ENCODE data around the gene EXOC3L4. TPM values are rescaled to one million over a fixed set of nuclear protein-coding genes. Genes with fewer than 3 reads are reported as not detected.

EXOC3L4 gene
- total and polyA plus RNA-seq, 10 donors = 2.0 to 39.2 (median 12.6) TPM

- intact Hi-C loops (cut with DNase I; ENCODE audit: low total_unique reads) = no loop called here
- DNase-seq = no peak
- H3K27ac ChIP-seq = no peak overlapping the region
Observed at GRCh38 chr14:103130017-103130764, 35.7 kb downstream of the EXOC3L4 start.

GRCh38 chr14:103130965-103131364, 36.4 kb downstream of the EXOC3L4 start:
- H3K4me3 ChIP-seq = no peak overlapping the region
- no peaks in the 10 kb centered on the region for H3K9me3 ChIP-seq
- H3K27ac ChIP-seq = no peak overlapping the region
- H3K36me3 ChIP-seq = peaks cover 0 to 97% (median 44%) of the 10 kb centered on the region in 6 donors
- intact Hi-C loops (cut with DNase I; ENCODE audit: low total_unique reads) = no loop called here
- WGBS, 5 donors = 77 to 89% (median 82%) methylated on average over 8 of the region's 8 CpGs
- no peak for DNase-seq
- H3K27me3 ChIP-seq (replicated peaks in 1 of 7) = no peaks in the 10 kb centered on the region
- TF ChIP-seq POLR2AphosphoS5 (IDR thresholded peaks at IDR 0.05) (peak in 1 of 3 donors; percentile 4), POLR2A (IDR thresholded peaks at IDR 0.05) (no peak)
- peaks cover 10 to 77% (median 41%) of the 10 kb centered on the region in 6 donors for H3K4me1 ChIP-seq

More at GRCh38 chr14:103130017-103130764, 35.7 kb downstream of the EXOC3L4 start:
- WGBS, 5 donors = 82 to 92% (median 88%) methylated on average over 17 to 26 of the region's 26 CpGs
- no peaks in the 10 kb centered on the region for H3K27me3 ChIP-seq (replicated peaks in 1 of 7)
- peaks cover 12 to 83% (median 48%) of the 10 kb centered on the region in 6 donors for H3K4me1 ChIP-seq
- H3K4me3 ChIP-seq = no peak overlapping the region
- no peaks in the 10 kb centered on the region for H3K9me3 ChIP-seq
- TF ChIP-seq POLR2A (IDR thresholded peaks at IDR 0.05) (no peak), POLR2AphosphoS5 (IDR thresholded peaks at IDR 0.05) (peak in 1 of 3 donors; percentile 48)
- TF ChIP-seq, protein P1, sequence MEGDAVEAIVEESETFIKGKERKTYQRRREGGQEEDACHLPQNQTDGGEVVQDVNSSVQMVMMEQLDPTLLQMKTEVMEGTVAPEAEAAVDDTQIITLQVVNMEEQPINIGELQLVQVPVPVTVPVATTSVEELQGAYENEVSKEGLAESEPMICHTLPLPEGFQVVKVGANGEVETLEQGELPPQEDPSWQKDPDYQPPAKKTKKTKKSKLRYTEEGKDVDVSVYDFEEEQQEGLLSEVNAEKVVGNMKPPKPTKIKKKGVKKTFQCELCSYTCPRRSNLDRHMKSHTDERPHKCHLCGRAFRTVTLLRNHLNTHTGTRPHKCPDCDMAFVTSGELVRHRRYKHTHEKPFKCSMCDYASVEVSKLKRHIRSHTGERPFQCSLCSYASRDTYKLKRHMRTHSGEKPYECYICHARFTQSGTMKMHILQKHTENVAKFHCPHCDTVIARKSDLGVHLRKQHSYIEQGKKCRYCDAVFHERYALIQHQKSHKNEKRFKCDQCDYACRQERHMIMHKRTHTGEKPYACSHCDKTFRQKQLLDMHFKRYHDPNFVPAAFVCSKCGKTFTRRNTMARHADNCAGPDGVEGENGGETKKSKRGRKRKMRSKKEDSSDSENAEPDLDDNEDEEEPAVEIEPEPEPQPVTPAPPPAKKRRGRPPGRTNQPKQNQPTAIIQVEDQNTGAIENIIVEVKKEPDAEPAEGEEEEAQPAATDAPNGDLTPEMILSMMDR (IDR thresholded peaks at IDR 0.05 in 8 of 11, conservative IDR thresholded peaks at IDR 0.05 in 3 of 11) = no peak
- peaks cover 0 to 95% (median 36%) of the 10 kb centered on the region in 6 donors for H3K36me3 ChIP-seq

GRCh38 chr14:103131580-103131979, 37.1 kb downstream of the EXOC3L4 start:
- Histone ChIP-seq H3K36me3 (peaks cover 0 to 97% (median 47%) of the 10 kb centered on the region in 6 donors), H3K4me1 (peaks cover 9 to 73% (median 38%) of the 10 kb centered on the region in 6 donors), H3K27me3 (replicated peaks in 1 of 7) (no peaks in the 10 kb centered on the region), H3K9me3 (no peaks in the 10 kb centered on the region), H3K4me3 (no peak overlapping the region), H3K27ac (peak overlapping the region in 2 of 8 donors; percentile 34 to 44)
- intact Hi-C loops (cut with DNase I; ENCODE audit: low total_unique reads) = no loop called here
- no peak for DNase-seq
- TF ChIP-seq, protein P1 (IDR thresholded peaks at IDR 0.05 in 8 of 11, conservative IDR thresholded peaks at IDR 0.05 in 3 of 11) = no peak
- TF ChIP-seq POLR2AphosphoS5 (IDR thresholded peaks at IDR 0.05) (no peak), POLR2A (IDR thresholded peaks at IDR 0.05) (no peak)
- WGBS, 5 donors = 91 to 95% (median 92%) methylated on average over 4 to 9 of the region's 9 CpGs

DNA sequence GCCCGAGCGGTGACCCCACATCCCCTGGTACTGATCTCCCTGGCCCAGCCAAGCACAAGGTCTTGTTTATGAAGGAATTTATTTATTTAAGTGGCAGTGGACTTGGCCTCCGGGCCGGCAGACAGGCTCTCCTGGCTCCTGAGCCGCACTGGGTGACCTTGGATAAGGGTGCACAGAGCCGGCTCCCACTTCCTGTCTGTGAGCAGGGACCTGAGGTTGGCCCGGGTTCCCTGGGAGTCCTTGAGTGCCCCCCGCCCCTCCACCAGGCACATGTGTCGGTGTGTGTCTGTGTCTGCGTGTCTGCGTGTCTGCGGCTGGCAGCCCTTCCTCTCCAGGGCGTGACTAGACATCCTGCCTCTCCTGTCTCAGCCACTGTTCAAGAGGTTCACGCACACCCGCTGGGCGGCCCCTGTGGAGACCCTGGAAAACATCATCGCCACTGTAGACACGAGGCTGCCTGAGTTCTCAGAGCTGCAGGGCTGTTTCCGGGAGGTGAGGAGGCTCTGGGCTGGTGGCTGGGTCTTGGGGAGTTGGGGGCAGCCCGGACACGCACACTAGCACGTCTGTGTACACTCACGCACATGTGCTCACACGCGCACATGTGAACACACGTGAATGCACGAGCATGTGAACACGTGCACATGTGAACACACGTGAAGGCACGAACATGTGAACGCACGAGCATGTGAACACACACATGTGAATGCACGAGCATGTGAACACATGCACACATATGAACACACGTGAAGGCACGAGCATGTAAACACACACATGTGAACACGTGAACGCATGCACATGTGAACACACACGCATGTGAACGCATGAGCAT, 38.1 kb downstream of the EXOC3L4 start:
- WGBS, 5 donors = 71 to 81% (median 76%) methylated on average over 30 to 39 of the region's 39 CpGs
- no peaks in the 10 kb centered on the region for H3K9me3 ChIP-seq
- H3K27ac ChIP-seq = peak overlapping the region in 3 of 8 donors; percentile 21 to 44 (median 34)
- peak; percentile 83 for DNase-seq
- no peak overlapping the region for H3K4me3 ChIP-seq
- H3K4me1 ChIP-seq = peaks cover 9 to 72% (median 37%) of the 10 kb centered on the region in 6 donors
- H3K36me3 ChIP-seq = peaks cover 0 to 100% (median 45%) of the 10 kb centered on the region in 6 donors
- TF ChIP-seq POLR2A (IDR thresholded peaks at IDR 0.05) = no peak
- TF ChIP-seq, protein P1 (IDR thresholded peaks at IDR 0.05 in 8 of 11, conservative IDR thresholded peaks at IDR 0.05 in 3 of 11) = no peak
- peak in 2 of 3 donors; percentile 57 to 71 for TF ChIP-seq POLR2AphosphoS5 (IDR thresholded peaks at IDR 0.05)
- intact Hi-C loops (cut with DNase I; ENCODE audit: low total_unique reads) = no loop called here
- H3K27me3 ChIP-seq (replicated peaks in 1 of 7) = no peaks in the 10 kb centered on the region
